Sigmoid colon (tissue), 7 donors: ENCODE results near the gene DOP1B. TPM values are rescaled to one million over a fixed set of nuclear protein-coding genes. Genes with fewer than 3 reads are reported as not detected.

Experiments used
- DNase-seq: peaks from one replicate; pipeline ENCODE4 v3.0.0-alpha.2; 2019
- H3K27ac ChIP-seq, 4 donors: fragments of 200-600 bp; sonication (generic); one replicate each; pipeline ENCODE4 v1.5.1; 2016 to 2019; ENCODE audit warnings: mild to moderate bottlenecking in 1 of 4
- H3K27me3 ChIP-seq, 3 donors: fragments of 200-600 bp; sonication (generic); one replicate each; pipeline ENCODE4 v1.5.1; 2019; ENCODE audit warnings: mild to moderate bottlenecking in 1 of 3
- H3K36me3 ChIP-seq, 4 donors: fragments of 200-600 bp; sonication (generic); one replicate each; pipeline ENCODE4 v1.5.1; 2016 to 2019
- H3K4me1 ChIP-seq, 4 donors: fragments of 200-600 bp; sonication (generic); one replicate each; pipeline ENCODE4 v1.5.1; 2017 to 2019
- H3K4me3 ChIP-seq, 4 donors: fragments of 200-600 bp; sonication (generic); one replicate each; pipeline ENCODE4 v1.5.1; 2017 to 2019; ENCODE audit warnings: mild to moderate bottlenecking in 2 of 4, moderate library complexity in 1 of 4
- H3K9me3 ChIP-seq, 4 donors: fragments of 200-600 bp in 3 of 4; sonication (generic) in 3 of 4; one replicate each; pipeline versions ENCODE4 v1.5.1 to v1.6.1; 2013 to 2019
- CTCF ChIP-seq, 4 experiments: fragments of 450-650 bp in 3 of 4; fragments of 200-600 bp in 1 of 4; IDR thresholded peaks; one replicate each; pipeline ENCODE4 v1.5.1; 2016 to 2019; ENCODE audit warnings: antibody characterized with exemption in 4 of 4, mild to moderate bottlenecking in 3 of 4, moderate library complexity in 2 of 4
- EP300 ChIP-seq, 4 donors: sonication (generic); formaldehyde crosslinking; IDR thresholded peaks; one replicate each; pipeline ENCODE4 v1.6.1; 2017; ENCODE audit warnings: antibody characterized with exemption in 4 of 4
- POLR2A ChIP-seq, 2 donors: fragments of 450-650 bp; IDR thresholded peaks; one replicate each; pipeline ENCODE4 v1.6.1; 2016; ENCODE audit warnings: antibody characterized with exemption in 2 of 2, mild to moderate bottlenecking in 2 of 2, moderate library complexity in 2 of 2
- POLR2AphosphoS5 ChIP-seq, 4 donors: sonication (generic); formaldehyde crosslinking; IDR thresholded peaks; one replicate each; pipeline ENCODE4 v1.6.1; 2017; ENCODE audit warnings: antibody characterized with exemption in 4 of 4
- WGBS, 2 donors: extraction: QIAGEN DNeasy Blood & Tissue Kit; methylation state at CpG; one replicate each; pipeline ENCODE4 v1.1.7; 2013; 5-methylcytosine and 5-hydroxymethylcytosine counted together
- intact Hi-C: fragments of 100-400 bp; cut with DNase I; formaldehyde crosslinking; loops from one replicate; pipeline ENCODE4 v1.15.1; 2023
- polyA plus RNA-seq, 3 donors: library from polyadenylated mRNA; stranded (reverse); fragments of 200-250 nt; gene quantifications; one replicate each; pipeline ENCODE4 v1.2.3, GENCODE V29; 2013
- total RNA-seq, 4 donors: library from RNA; depleted of rRNA; stranded (reverse); fragments of >200 nt; gene quantifications; one replicate each; pipeline ENCODE4 v1.1.0, GENCODE V29; 2016
- donor health status: healthy with polysubstance abuse.
- donor health status: Bipolar disorder and iron deficiency.
- donor health status: healthy.

DOP1B gene
- total and polyA plus RNA-seq, 7 donors, result 7.4 to 20.7 (median 12.5) TPM

- TF ChIP-seq EP300 (IDR thresholded peaks at IDR 0.05) (no peak), CTCF (IDR thresholded peaks at IDR 0.05) (no peak), POLR2AphosphoS5 (IDR thresholded peaks at IDR 0.05) (no peak), POLR2A (IDR thresholded peaks at IDR 0.05) (no peak)
- no peaks in the 10 kb centered on the region for H3K9me3 ChIP-seq
- no peaks in the 10 kb centered on the region for H3K4me1 ChIP-seq
- no peak overlapping the region for H3K27ac ChIP-seq
- no peak overlapping the region for H3K4me3 ChIP-seq
- intact Hi-C loops, result no loop called here
- 97% methylated on average over 6 of the region's 6 CpGs for WGBS, 2 donors
- peaks cover 0 to 18% (median 3%) of the 10 kb centered on the region in 4 donors for H3K36me3 ChIP-seq
- DNase-seq, result no peak
- no peaks in the 10 kb centered on the region for H3K27me3 ChIP-seq
These were observed 14.2 kb downstream of the DOP1B start for GRCh38 chr21:36170823-36171222.

- no peak for DNase-seq
- 87 to 90% methylated on average over 5 of the region's 5 CpGs for WGBS, 2 donors
- no peak overlapping the region for H3K4me3 ChIP-seq
- TF ChIP-seq CTCF (IDR thresholded peaks at IDR 0.05), result no peak
- no peak for TF ChIP-seq POLR2A (IDR thresholded peaks at IDR 0.05)
- intact Hi-C loops, result no loop called here
- no peaks in the 10 kb centered on the region for H3K4me1 ChIP-seq
- H3K36me3 ChIP-seq, result peaks cover 0 to 17% (median 3%) of the 10 kb centered on the region in 4 donors
- H3K9me3 ChIP-seq, result no peaks in the 10 kb centered on the region
- H3K27me3 ChIP-seq, result no peaks in the 10 kb centered on the region
- no peak overlapping the region for H3K27ac ChIP-seq
These were observed 14.7 kb downstream of the DOP1B start for GRCh38 chr21:36171336-36171735.

- intact Hi-C loops, result no loop called here
- H3K4me3 ChIP-seq, result no peak overlapping the region
These were observed 15.2 kb downstream of the DOP1B start for GRCh38 chr21:36171741-36172331.

GRCh38 chr21:36174780-36175179 is 18.2 kb downstream of the DOP1B start:
- no peak overlapping the region for H3K4me3 ChIP-seq
- no peaks in the 10 kb centered on the region for H3K9me3 ChIP-seq
- no peak for DNase-seq
- H3K27me3 ChIP-seq, result no peaks in the 10 kb centered on the region
- intact Hi-C loops, result no loop called here
- no peaks in the 10 kb centered on the region for H3K4me1 ChIP-seq
- WGBS, 2 donors, result 97% methylated on average over 6 of the region's 6 CpGs
- H3K36me3 ChIP-seq, result peaks cover 0 to under 1% (median 0%) of the 10 kb centered on the region in 4 donors
- TF ChIP-seq EP300 (IDR thresholded peaks at IDR 0.05) (no peak), POLR2A (IDR thresholded peaks at IDR 0.05) (no peak), POLR2AphosphoS5 (IDR thresholded peaks at IDR 0.05) (no peak), CTCF (IDR thresholded peaks at IDR 0.05) (no peak)
- no peak overlapping the region for H3K27ac ChIP-seq

More at GRCh38 chr21:36171741-36172331, 15.2 kb downstream of the DOP1B start:
- H3K9me3 ChIP-seq, result no peaks in the 10 kb centered on the region
- TF ChIP-seq EP300 (IDR thresholded peaks at IDR 0.05), result no peak
- TF ChIP-seq POLR2A (IDR thresholded peaks at IDR 0.05), result no peak
- no peak for TF ChIP-seq POLR2AphosphoS5 (IDR thresholded peaks at IDR 0.05)
- TF ChIP-seq CTCF (IDR thresholded peaks at IDR 0.05), result no peak
- no peaks in the 10 kb centered on the region for H3K27me3 ChIP-seq
- H3K36me3 ChIP-seq, result peaks cover 0 to 13% (median 3%) of the 10 kb centered on the region in 4 donors
- WGBS, 2 donors, result 84 to 88% methylated on average over 9 of the region's 9 CpGs
- H3K27ac ChIP-seq, result no peak overlapping the region
- H3K4me1 ChIP-seq, result no peaks in the 10 kb centered on the region
- no peak for DNase-seq
